ENCODE results near the gene TIGD3.

The TIGD3 gene

GRCh38 chr11:65403607-65404121, 49.1 kb downstream of the TIGD3 start:
- no peak overlapping the region for H3K27ac ChIP-seq (ENCODE audit: low read depth, low read length)
- no peak overlapping the region for H3K9ac ChIP-seq (ENCODE audit: low read depth in 1 of 2, low read length in 2 of 2)
- H3K4me3 ChIP-seq (ENCODE audit: low read depth in 1 of 2, low read length in 2 of 2) = no peak overlapping the region
- H3K27me3 ChIP-seq (ENCODE audit: control insufficient read depth in 1 of 2, insufficient read depth in 2 of 2, low read length in 2 of 2) = no peaks in the 10 kb centered on the region
- H3K4me1 ChIP-seq (ENCODE audit: control insufficient read depth in 1 of 2, insufficient read depth in 2 of 2, low read length in 2 of 2) = peaks cover 22 to 24% of the 10 kb centered on the region in 2 donors
- H3K36me3 ChIP-seq (ENCODE audit: control insufficient read depth in 1 of 2, insufficient read depth in 2 of 2, low read length in 2 of 2) = peaks cover 27 to 50% of the 10 kb centered on the region in 2 donors
- H3K9me3 ChIP-seq (ENCODE audit: control insufficient read depth in 1 of 2, low read length in 2 of 2) = no peaks in the 10 kb centered on the region

GRCh38 chr11:65404210-65404609, 49.7 kb downstream of the TIGD3 start:
- no peak overlapping the region for H3K9ac ChIP-seq (ENCODE audit: low read depth in 1 of 2, low read length in 2 of 2)
- no peak overlapping the region for H3K27ac ChIP-seq (ENCODE audit: low read depth, low read length)
- no peaks in the 10 kb centered on the region for H3K27me3 ChIP-seq (ENCODE audit: control insufficient read depth in 1 of 2, insufficient read depth in 2 of 2, low read length in 2 of 2)
- H3K4me3 ChIP-seq (ENCODE audit: low read depth in 1 of 2, low read length in 2 of 2) = no peak overlapping the region
- peaks cover 22 to 24% of the 10 kb centered on the region in 2 donors for H3K4me1 ChIP-seq (ENCODE audit: control insufficient read depth in 1 of 2, insufficient read depth in 2 of 2, low read length in 2 of 2)
- H3K36me3 ChIP-seq (ENCODE audit: control insufficient read depth in 1 of 2, insufficient read depth in 2 of 2, low read length in 2 of 2) = peaks cover 27 to 51% of the 10 kb centered on the region in 2 donors
- no peaks in the 10 kb centered on the region for H3K9me3 ChIP-seq (ENCODE audit: control insufficient read depth in 1 of 2, low read length in 2 of 2)

DNA sequence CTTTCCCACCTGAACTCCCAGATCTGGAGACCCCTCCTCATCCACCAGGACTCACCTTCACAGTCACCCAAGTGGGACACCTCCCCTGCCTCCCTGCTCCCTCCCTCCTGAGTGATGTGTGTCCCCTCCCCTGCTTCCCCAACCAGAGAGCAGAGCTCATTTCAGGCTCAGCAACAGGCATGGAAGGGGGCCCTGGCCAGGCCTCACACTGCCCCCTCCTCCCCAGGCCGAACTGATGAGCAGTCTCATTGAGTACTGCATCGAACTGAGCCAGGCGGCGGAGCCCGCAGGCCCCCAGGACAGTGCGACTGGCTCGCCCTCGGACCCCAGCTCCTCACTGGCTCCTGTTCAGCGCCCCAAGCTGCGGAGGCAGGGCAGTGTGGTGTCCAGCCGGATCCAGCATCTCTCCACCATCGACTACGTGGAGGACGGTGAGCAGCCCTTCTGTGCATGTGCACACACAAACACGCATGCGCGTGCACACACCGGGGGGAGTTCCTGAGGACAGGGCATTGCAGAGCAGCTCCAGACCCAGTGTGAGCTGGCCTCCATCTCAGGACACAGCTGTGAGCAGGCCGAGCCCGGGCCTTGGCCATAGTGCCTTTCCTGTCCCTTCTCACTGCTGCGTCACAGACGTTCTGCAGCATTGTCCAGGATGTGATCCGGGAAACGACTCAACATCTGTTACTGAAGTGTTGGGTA, 50.2 kb downstream of the TIGD3 start:
- Histone ChIP-seq H3K27me3 (ENCODE audit: control insufficient read depth in 1 of 2, insufficient read depth in 2 of 2, low read length in 2 of 2) (no peaks in the 10 kb centered on the region), H3K9ac (ENCODE audit: low read depth in 1 of 2, low read length in 2 of 2) (no peak overlapping the region), H3K9me3 (ENCODE audit: control insufficient read depth in 1 of 2, low read length in 2 of 2) (no peaks in the 10 kb centered on the region), H3K4me3 (ENCODE audit: low read depth in 1 of 2, low read length in 2 of 2) (no peak overlapping the region), H3K36me3 (ENCODE audit: control insufficient read depth in 1 of 2, insufficient read depth in 2 of 2, low read length in 2 of 2) (peaks cover 21 to 50% of the 10 kb centered on the region in 2 donors), H3K27ac (ENCODE audit: low read depth, low read length) (no peak overlapping the region), H3K4me1 (ENCODE audit: control insufficient read depth in 1 of 2, insufficient read depth in 2 of 2, low read length in 2 of 2) (peaks cover 22 to 24% of the 10 kb centered on the region in 2 donors)

Data from duodenal mucosa (tissue), 2 donors.